ENCODE data around the gene PDHB. TPM values are rescaled to one million over a fixed set of nuclear protein-coding genes. Genes with fewer than 3 reads are reported as not detected.

Gene PDHB
- total RNA-seq, 2 experiments from 2014 or later: 47.8 to 51.2 TPM

DNA sequence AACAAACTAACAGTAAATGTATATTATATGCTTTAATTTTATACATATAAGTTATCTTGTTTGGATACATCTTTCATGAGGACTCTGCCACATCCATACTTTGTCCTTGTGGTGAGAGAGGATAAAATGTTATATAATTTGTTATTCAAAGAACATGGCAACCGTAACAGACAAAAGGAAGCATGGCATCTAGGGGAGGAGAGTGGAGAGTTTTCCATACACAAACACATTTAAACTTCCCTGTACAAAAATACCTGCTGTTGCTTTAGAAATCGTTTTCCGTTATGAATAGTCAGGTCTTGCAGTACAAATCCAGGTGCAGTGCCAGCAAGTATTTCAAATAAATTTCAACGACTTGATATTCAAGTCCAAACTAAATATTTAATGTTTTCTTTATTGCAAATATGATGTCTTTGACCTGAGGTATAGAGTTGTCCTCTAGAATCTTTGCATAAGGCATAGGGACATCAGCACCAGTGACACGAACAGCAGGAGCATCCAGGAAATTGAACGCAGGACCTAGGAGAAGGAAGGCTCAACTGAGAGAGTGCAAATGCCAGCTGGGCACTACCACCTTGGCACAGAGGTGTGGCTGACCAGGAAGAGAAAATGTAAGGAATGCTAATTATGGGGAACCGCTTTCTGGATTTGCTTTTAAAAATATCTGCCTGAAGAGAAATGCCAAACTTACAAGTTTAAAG, 5.8 kb downstream of the PDHB start:
- Mint-ChIP-seq H3K4me1 (peaks cover 11% of the 10 kb centered on the region), H3K9me3 (no peaks in the 10 kb centered on the region), H3K36me3 (peaks cover 15% of the 10 kb centered on the region), H3K27me3 (no peaks in the 10 kb centered on the region), H3K27ac (peak overlapping the region; percentile 38), H3K4me3 (no peak overlapping the region)
- DNase-seq: no peak
- no peak for ATAC-seq (ENCODE audit: low read depth)
- POLR2A ChIA-PET: no interaction called here

DNA sequence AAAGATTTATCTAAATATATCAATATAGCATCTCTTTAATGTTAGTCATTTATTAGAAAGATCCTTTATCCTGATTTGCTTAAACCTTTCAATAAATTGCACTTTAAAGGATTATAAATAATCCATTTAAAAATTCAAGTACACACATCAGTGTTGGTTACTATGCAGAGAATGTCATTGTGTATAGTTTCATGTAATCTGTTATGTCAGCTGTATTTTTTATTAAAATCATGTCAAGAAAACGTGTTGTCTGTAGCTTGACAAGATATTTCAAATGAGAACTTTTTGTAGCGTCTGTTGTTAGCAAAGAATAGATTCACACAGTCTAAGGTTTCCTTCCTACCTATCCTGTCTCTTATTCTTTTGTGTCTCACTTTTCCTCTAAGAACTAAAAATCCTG, 7.8 kb downstream of the PDHB start:
- Mint-ChIP-seq H3K9me3 (no peaks in the 10 kb centered on the region), H3K4me3 (no peak overlapping the region), H3K27me3 (no peaks in the 10 kb centered on the region), H3K4me1 (peaks cover 1% of the 10 kb centered on the region), H3K27ac (no peak overlapping the region), H3K36me3 (peaks cover 16% of the 10 kb centered on the region)
- no peak for ATAC-seq (ENCODE audit: low read depth)
- POLR2A ChIA-PET: no interaction called here
- DNase-seq: no peak

GRCh38 chr3:58424613-58425012, 9.0 kb downstream of the PDHB start:
- no peaks in the 10 kb centered on the region for H3K27me3 Mint-ChIP-seq
- ATAC-seq (ENCODE audit: low read depth): no peak
- H3K4me1 Mint-ChIP-seq: peaks cover 1% of the 10 kb centered on the region
- H3K36me3 Mint-ChIP-seq: peaks cover 16% of the 10 kb centered on the region
- no peak overlapping the region for H3K4me3 Mint-ChIP-seq
- no peaks in the 10 kb centered on the region for H3K9me3 Mint-ChIP-seq
- no peak overlapping the region for H3K27ac Mint-ChIP-seq
- POLR2A ChIA-PET: interaction anchor here (1.0 kb wide), 1 partner anchor 10 kb away, joined by 3 read pairs; no protein-coding TSS in a partner anchor
- no peak for DNase-seq

DNA sequence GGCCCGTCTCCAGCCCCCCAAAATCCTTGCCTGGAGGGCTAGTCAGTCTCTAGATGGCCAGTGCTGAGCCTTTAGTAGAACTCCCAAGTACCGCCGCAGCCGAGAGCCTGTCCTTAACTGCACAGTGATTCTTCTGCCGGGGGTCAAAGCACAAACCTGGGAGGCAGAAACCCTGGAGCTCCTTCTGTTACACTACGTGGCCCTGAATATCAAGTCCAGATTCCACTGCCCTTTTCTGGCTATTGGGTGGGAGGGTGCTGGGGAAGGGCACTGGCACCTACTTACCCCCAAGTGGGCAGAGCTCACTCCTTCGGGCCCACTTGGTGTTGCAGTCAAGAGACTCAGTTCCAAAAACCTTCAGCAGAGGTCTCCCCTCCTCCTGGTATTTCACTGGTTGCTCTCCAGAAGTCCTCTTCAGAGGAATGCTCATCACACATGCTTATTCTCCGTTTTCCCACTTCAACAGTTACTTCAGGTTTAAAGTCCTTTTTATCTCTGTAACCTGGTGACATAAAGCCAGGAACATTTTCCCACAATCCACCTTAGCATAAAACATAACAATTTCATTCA, 10.8 kb downstream of the PDHB start:
- Mint-ChIP-seq H3K27ac (peak overlapping the region; percentile 44), H3K36me3 (peaks cover 10% of the 10 kb centered on the region), H3K4me1 (peaks cover 1% of the 10 kb centered on the region), H3K27me3 (no peaks in the 10 kb centered on the region), H3K9me3 (no peaks in the 10 kb centered on the region), H3K4me3 (no peak overlapping the region)
- DNase-seq (no peak), ATAC-seq (ENCODE audit: low read depth) (no peak)
- POLR2A ChIA-PET: no interaction called here

- Mint-ChIP-seq H3K4me1 (peaks cover 1% of the 10 kb centered on the region), H3K9me3 (no peaks in the 10 kb centered on the region), H3K4me3 (no peak overlapping the region), H3K36me3 (peaks cover 8% of the 10 kb centered on the region), H3K27me3 (no peaks in the 10 kb centered on the region), H3K27ac (no peak overlapping the region)
- DNase-seq: no peak
- POLR2A ChIA-PET: interaction anchor here (0.9 to 1.0 kb wide), 2 partner anchors 13 to 115 kb away, joined by 3 read pairs; partner anchors contain the start of genes HTD2, PDHB and RPP14
- no peak for ATAC-seq (ENCODE audit: low read depth)
Observed at GRCh38 chr3:58421004-58421403, 12.6 kb downstream of the PDHB start.

GRCh38 chr3:58419780-58420507, 13.7 kb downstream of the PDHB start:
- DNase-seq (no peak), ATAC-seq (ENCODE audit: low read depth) (no peak)
- peaks cover 7% of the 10 kb centered on the region for H3K36me3 Mint-ChIP-seq
- no peaks in the 10 kb centered on the region for H3K9me3 Mint-ChIP-seq
- peaks cover 1% of the 10 kb centered on the region for H3K4me1 Mint-ChIP-seq
- no peak overlapping the region for H3K4me3 Mint-ChIP-seq
- H3K27ac Mint-ChIP-seq: no peak overlapping the region
- H3K27me3 Mint-ChIP-seq: no peaks in the 10 kb centered on the region
- POLR2A ChIA-PET: interaction anchor here (0.9 kb wide), 1 partner anchor 14 kb away, joined by 3 read pairs; the partner anchor contains the start of gene PDHB

- DNase-seq (no peak), ATAC-seq (ENCODE audit: low read depth) (no peak)
- POLR2A ChIA-PET: no interaction called here
- Mint-ChIP-seq H3K27me3 (no peaks in the 10 kb centered on the region), H3K9me3 (no peaks in the 10 kb centered on the region), H3K4me1 (peaks cover 5% of the 10 kb centered on the region), H3K4me3 (no peak overlapping the region), H3K27ac (no peak overlapping the region), H3K36me3 (peaks cover 7% of the 10 kb centered on the region)
Observed at GRCh38 chr3:58418227-58418626, 15.4 kb downstream of the PDHB start.

- POLR2A ChIA-PET: interaction anchor here (0.6 to 1.2 kb wide), 2 partner anchors 15 to 744 kb away, joined by 3 to 4 read pairs; no protein-coding TSS in a partner anchor
- Mint-ChIP-seq H3K36me3 (peaks cover 7% of the 10 kb centered on the region), H3K4me3 (no peak overlapping the region), H3K27ac (no peak overlapping the region), H3K9me3 (no peaks in the 10 kb centered on the region), H3K27me3 (no peaks in the 10 kb centered on the region), H3K4me1 (peaks cover 5% of the 10 kb centered on the region)
- DNase-seq (no peak), ATAC-seq (ENCODE audit: low read depth) (no peak)
Observed at GRCh38 chr3:58417075-58417474, 16.6 kb downstream of the PDHB start.

DNA sequence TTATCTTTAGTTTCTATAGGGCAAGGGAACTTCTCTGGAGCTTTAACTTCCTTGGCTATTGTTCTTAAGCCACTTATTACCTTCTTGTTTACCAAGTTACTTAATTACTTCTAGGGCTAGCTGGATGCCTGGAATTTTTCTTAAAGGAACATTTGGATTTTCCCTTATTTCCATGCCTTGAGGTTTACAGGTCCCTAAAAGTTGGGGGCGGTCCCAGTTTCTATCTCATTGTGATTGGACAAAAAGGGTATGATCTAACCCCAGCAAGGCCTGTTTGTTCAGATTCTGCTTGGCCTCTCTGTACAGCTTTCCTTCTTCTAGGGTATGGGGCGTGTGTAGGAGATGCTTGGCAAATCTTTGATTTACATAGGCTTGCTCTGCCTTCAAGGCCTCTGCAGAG, 17.4 kb downstream of the PDHB start:
- no peaks in the 10 kb centered on the region for H3K9me3 Mint-ChIP-seq
- no peak overlapping the region for H3K27ac Mint-ChIP-seq
- H3K27me3 Mint-ChIP-seq: no peaks in the 10 kb centered on the region
- no peak overlapping the region for H3K4me3 Mint-ChIP-seq
- H3K36me3 Mint-ChIP-seq: peaks cover 3% of the 10 kb centered on the region
- no peak for DNase-seq
- peaks cover 7% of the 10 kb centered on the region for H3K4me1 Mint-ChIP-seq
- POLR2A ChIA-PET: interaction anchor here (0.6 kb wide), 1 partner anchor 82 kb away, joined by 4 read pairs; no protein-coding TSS in a partner anchor
- ATAC-seq (ENCODE audit: low read depth): no peak

- Mint-ChIP-seq H3K4me1 (peaks cover 6% of the 10 kb centered on the region), H3K9me3 (no peaks in the 10 kb centered on the region), H3K27me3 (no peaks in the 10 kb centered on the region), H3K4me3 (no peak overlapping the region), H3K27ac (no peak overlapping the region), H3K36me3 (peaks cover 6% of the 10 kb centered on the region)
- DNase-seq (no peak), ATAC-seq (ENCODE audit: low read depth) (peak; percentile 50)
- POLR2A ChIA-PET: interaction anchor here (0.9 kb wide), 1 partner anchor 61 kb away, joined by 3 read pairs; no protein-coding TSS in a partner anchor
Observed at GRCh38 chr3:58414538-58415197, 19.0 kb downstream of the PDHB start.

GRCh38 chr3:58411851-58412830, 21.5 kb downstream of the PDHB start:
- peaks cover 6% of the 10 kb centered on the region for H3K4me1 Mint-ChIP-seq
- DNase-seq: no peak
- no peak overlapping the region for H3K27ac Mint-ChIP-seq
- no peaks in the 10 kb centered on the region for H3K27me3 Mint-ChIP-seq
- H3K36me3 Mint-ChIP-seq: peaks cover 22% of the 10 kb centered on the region
- POLR2A ChIA-PET: no interaction called here
- H3K4me3 Mint-ChIP-seq: no peak overlapping the region
- no peaks in the 10 kb centered on the region for H3K9me3 Mint-ChIP-seq
- ATAC-seq (ENCODE audit: low read depth): no peak

GRCh38 chr3:58411036-58411435, 22.6 kb downstream of the PDHB start:
- POLR2A ChIA-PET: interaction anchor here (0.6 kb wide), 1 partner anchor 78 kb away, joined by 4 read pairs; the partner anchor contains the start of gene PXK

More at GRCh38 chr3:58411036-58411435, 22.6 kb downstream of the PDHB start:
- ATAC-seq (ENCODE audit: low read depth): no peak
- Mint-ChIP-seq H3K36me3 (peaks cover 22% of the 10 kb centered on the region), H3K4me3 (no peak overlapping the region), H3K27me3 (no peaks in the 10 kb centered on the region), H3K9me3 (no peaks in the 10 kb centered on the region), H3K27ac (no peak overlapping the region), H3K4me1 (peaks cover 6% of the 10 kb centered on the region)
- DNase-seq: no peak

Data from activated naive CD8-positive, alpha-beta T cell treated with anti-CD3 and anti-CD28 coated beads, Interleukin-2, amount 10 ng/mL, durations not matched to agents 7 days and 5 days (primary cell).